ENCODE measurements around the gene CHMP1A. TPM values are rescaled to one million over a fixed set of nuclear protein-coding genes. Genes with fewer than 3 reads are reported as not detected.
"Not testable (repeated sequence)": the region's sequence is repeated elsewhere in the genome, so short reads cannot be mapped to it uniquely, and the experiment has no call there.

CHMP1A gene
- total RNA-seq, 1 experiment from 2014 or later, result 107 TPM

DNA sequence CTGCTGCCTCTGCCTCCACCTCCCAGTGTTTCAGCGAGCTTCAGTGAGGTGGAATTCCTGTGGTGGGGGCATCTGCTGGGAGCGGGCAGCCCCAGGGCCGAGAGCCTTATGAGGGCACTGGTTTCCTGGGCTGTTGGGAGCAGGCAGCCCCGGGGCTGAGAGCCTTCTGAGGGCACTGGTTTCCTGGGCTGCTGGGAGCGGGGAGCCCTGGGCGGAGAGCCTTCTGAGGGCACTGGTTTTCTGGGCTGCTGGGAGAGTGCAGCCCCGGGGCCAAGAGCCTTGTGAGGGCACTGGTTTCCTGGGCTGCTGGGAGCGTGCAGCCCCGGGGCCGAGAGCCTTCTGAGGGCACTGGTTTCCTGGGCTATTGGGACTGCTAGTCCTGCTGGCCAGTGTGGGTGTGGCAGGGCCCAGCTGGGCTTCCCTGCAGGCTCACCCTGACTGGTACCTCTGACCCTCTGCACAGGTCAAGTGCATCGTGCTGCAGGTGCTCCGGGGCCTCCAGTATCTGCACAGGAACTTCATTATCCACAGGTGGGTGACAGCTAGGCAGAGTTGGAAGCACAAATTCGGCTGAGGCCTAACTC lies 34.6 kb upstream of the CHMP1A start:
- DNase-seq (ENCODE audit: low read depth), result no peak

DNA sequence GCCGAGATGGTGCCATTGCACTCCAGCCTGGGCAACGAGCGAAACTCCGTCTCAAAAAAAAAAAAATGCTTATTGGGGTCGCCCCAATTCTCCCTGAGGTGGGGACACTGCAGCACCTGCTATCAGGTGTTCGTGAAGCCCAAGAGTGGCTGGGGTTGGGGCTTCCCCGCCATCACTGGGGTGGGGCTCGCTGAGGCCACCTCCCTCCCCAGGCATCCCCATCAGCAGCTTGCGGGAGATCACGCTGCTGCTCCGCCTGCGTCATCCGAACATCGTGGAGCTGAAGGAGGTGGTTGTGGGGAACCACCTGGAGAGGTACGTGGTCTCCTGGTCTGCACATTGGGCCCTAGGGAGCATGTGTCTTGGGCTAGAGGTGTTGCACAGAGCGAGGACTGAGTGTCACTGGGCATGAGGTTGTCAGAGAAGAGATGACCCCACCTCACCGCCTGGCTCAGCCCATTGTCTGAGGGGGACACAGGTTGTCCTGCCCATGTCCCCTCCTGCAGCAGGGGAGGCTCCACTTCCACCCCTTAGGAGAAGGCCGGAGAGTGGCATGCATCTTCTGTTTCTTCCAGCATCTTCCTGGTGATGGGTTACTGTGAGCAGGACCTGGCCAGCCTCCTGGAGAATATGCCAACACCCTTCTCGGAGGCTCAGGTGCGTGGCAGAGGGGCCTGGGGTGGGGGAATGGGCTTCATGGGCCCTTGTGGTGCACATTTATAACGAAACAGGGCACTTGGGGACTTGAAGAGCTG lies 33.9 kb upstream of the CHMP1A start:
- no peak for DNase-seq (ENCODE audit: low read depth)

DNA sequence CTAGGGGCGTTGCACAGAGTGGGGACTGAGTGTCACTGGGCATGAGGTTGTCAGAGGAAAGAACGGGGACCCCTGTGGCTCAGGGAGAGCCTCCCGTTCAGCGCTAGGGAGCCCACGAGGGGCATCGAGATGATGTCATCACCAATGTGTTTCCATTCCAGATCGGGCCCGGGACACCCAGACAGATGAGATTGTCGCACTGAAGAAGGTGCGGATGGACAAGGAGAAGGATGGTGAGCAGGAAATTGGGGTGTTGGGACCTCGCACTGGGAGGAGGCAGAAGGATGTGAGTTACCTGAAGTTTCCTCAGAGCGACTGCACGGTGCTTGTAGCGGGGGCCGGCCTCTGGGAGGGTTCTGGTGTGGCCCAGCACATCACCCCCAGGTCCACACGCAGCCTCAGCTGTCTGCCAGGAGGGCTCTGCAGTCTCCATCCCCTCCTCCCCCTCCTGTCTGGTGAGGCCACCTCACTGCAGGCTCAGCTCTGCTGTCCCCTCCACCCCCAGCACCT lies 32.9 kb upstream of the CHMP1A start:
- DNase-seq (ENCODE audit: low read depth), result no peak

DNA sequence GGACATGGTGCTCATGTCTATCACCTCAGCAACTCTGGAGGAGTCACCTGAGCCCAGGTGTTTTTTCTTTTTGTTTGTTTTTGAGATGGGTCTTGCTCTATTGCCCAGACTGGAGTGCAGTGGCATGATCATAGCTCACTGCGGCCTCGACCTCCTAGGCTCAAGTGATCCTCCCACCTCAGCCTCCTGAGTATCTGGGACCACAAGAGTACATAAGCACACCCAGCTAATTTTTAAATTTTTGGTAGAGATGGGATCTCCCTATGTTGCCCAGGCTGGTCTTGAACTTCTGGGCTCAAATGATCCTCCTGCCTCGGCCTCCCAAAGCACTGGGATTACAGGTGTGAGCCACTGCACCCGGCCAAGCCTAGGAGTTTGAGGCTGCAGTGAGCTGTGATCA lies 32.1 kb upstream of the CHMP1A start:
- not testable (repeated sequence) for DNase-seq (ENCODE audit: low read depth)

DNA sequence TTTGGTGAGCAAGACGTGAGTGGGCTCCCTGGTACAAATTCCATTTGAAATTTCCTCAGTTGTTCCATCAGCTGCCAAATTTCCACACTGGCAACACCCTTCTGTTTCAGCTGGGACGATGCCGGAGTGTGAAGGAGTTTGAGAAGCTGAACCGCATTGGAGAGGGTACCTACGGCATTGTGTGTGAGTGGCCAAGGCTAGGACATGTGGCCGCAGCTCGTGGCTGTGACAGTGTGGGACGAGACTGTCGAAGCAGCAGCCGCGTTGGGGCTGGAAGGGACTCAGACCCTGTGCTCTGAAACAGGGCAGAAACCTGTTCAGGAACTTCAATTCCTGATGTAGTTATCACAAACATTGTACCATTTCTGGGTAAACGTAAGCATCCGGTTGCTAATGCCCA lies 31.6 kb upstream of the CHMP1A start:
- DNase-seq (ENCODE audit: low read depth), result no peak

DNA sequence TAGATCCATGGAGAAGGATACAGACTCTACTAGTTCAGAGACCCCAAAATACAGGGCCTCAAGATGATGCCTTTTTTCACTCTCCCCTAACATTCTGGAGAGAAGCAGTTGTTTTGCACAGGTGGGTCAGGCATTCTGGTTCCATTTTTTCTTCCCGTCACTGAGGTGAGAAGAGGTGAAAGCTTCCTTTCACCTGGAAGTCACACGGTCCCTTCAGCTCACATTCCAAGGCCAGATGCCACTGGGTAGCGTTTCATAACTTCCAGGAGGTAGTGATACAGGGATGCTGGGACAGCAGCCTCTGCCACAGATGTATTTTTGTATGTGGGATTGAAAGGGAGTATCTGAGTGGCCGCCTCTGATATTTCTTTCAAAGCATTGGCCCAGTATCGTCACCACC lies 30.9 kb upstream of the CHMP1A start:
- DNase-seq (ENCODE audit: low read depth), result no peak

DNA sequence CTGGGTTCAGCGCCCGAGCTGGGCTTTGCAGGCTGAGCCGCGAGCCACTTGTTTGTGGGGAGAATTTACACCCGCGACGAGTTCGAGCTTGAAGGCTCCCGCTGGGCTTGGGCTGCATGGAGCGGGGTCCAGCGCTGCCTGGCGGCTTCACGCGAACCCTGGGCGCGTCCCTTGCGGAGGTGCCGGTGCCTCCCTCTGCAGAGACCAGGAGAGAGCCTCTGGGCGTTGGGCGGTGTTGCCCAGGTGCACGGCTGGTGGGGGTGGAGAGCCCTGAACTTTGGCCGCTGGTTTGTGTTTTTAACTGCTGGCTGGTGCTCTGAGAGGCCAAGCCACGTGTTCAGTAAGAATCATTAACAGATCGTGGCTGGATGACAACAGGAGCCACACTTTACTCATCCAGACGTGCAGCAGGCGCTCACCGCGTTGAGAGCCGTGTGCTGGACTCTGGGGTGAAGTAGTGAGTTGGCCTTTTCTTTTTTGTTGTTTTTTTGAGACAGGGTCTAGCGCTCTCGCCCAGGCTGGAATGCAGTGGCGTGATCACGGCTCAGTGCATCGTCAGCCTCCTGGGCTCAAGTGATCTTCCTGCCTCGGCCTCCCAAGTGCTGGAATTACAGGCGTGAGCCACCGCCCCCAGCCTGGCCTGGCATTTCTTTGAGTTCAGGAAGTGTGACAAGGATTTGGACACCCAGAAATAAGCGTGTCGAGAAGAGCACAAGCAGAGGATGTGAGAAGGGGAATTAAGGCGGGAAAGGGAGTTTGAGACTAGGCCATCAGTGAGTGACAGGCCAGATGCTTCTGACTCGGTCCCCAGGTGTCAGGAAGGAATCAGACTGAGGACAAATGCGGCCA lies 29.8 kb upstream of the CHMP1A start:
- DNase-seq (ENCODE audit: low read depth), result peak; percentile 47

DNA sequence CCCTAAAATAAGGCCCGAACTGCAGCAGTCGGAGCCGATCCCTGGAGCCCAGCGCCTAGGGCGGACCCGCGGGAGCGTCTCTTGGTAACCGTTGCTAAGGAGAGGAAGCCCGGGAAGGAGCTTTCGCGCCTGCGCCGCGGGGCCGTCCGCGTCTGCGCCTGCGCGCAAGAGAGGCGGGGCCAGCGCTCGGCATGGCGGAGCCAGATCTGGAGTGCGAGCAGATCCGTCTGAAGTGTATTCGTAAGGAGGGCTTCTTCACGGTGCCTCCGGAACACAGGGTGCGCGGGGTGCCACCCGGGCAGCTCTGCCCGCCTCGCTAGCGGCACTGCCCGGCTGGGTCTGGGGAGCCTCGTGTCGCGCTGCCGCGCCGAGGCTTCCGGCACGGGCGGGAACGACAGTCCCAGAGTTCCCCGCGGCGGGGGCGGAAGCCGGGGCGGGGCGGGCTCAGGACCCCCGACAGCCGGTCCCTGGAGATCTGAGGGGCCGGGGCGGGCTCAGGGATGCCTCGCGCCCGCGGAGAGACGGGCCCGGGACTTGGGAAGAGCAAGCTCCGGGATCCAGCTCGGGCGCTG lies 29.1 kb upstream of the CHMP1A start, which contains the start of gene CDK10:
TSS of gene CDK10 (plus strand) at position 170 of the 572 bp plus-strand sequence. CDS start at position 192, 22 bp downstream.
- peak; percentile 84 for DNase-seq (ENCODE audit: low read depth)

DNA sequence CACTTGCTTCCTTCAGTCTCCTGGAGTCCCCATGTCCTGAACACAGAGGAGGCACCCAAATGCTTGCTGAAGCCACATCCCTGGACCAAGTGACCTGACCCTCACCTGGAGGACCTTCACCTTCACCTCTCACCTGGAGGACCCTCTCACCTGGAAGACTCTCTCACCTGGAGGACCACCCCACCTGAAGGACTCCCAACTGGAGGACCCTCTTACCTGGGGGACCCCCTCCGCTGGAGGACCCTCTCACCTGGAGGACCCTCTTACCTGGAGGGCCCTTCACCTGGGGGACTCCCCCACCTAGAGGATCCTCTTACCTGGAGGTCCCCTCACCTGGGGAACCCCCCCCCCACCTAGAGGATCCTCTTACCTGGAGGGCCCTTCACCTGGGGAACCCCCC lies 28.4 kb upstream of the CHMP1A start:
- no peak for DNase-seq (ENCODE audit: low read depth)

DNA sequence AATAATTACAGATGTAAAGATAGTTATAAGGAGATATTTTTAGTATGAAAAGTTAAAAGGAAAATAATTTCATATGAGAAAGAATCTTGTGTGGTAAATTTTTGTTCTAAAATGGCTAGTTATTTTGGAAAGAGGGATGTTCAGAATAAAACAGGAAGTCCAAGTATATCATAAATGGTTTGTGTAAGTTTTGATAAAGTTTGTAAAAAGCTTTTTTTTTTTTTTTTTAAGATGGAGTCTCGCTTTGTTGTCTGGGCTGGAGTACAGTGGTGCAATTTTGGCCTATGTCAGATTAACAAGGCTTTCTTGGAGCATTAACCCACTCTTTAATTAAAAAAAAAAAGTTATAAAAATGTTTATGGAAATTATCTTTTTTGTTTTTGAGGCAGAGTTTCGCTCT lies 20.8 kb upstream of the CHMP1A start:
- peak; percentile 32 for DNase-seq (ENCODE audit: low read depth)

DNA sequence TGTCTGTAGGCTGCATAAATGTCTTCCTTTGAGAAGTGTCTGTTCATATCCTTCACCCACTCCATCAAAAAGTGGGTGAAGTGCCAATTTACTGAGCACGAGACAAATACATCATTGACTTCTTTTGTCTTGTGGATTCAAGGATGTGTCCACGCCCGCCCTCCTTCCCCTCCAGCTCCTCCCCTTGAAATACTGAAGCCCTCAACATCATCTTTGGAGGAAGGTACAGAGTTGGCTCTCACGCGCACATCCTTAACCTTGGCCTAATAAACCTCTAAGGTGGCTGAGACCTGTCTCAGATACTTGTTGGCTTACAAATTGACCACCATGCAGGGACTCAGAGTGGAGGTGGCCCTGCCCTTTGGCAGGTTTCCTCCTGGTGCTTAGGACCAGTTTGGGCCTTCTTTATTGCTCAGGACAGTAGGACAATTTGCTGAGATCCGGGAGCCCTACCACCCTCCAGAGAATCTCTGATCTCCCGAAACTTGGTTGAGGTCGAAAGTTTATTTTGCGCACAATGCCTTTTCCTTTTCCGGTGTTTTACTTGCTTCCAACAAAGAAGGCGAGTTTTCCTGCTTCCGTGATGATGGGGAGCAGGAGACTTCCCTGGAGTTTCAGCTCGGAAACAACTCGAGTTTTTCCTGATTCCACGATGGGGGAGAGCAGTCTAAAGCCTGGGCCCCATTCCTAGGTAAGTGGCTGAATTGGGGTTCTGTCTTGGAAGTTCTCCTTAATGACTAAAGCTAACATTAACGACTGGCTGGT lies 14.9 kb upstream of the CHMP1A start:
- no peak for DNase-seq (ENCODE audit: low read depth)

DNA sequence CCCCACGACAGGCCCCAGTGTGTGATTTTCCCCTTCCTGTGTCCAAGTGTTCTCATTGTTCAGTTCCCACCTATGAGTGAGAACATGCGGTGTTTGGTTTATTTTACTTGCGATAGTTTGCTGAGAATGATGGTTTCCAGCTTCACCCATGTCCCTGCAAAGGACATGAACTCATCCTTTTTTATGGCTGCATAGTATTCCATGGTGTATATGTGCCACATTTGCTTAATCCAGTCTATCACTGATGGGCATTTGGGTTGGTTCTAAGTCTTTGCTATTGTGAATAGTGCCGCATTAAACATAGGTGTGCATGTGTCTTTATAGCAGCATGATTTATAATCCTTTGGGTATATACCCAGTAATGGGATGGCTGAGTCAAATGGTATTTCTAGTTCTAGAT lies 14.1 kb upstream of the CHMP1A start:
- not testable (repeated sequence) for DNase-seq (ENCODE audit: low read depth)

DNA sequence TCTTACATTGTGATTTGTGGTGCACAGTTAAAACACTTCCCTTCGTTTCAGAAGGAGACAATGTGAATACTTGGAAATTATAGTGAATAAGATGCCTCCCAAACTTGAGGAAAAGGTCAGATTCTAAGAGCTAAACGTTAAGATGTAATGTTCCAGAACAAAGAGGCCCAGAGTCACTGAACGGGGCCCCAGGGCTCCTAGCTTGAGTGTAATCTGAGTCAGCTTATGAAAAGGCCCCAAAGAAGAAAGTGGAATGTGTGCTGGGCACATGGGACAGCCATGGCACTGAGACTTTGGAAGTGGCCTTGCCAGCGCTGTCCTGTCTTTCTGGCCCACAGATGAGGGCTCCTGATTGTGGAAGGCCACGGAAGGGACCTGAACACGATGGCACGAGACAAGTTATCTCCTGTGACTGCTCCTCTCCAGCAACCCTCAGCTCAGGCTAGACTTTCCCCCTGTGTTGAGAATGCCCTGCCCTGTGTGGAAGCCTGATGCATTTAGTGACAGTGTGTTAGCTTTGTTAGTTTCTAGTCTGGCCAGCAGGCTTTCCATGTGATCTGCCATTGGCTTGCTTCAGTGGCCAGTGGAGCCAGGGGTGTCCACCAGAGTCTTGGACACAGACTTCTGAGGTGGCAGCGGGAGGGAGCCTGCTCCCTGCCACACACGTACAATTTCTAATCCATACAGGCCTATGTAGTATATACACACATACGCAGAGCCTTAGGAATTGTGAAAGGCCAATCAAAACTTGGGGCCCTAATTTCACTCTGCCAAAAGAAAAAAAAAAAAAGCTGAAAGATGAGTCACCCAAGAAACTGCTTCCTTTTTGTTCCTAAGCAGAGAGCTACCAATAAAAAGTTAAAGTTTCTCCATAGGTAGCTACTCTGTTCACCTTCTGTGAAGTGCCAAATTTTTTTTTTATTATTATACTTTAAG lies 13.3 kb upstream of the CHMP1A start:
- peak; percentile 15 for DNase-seq (ENCODE audit: low read depth)

DNA sequence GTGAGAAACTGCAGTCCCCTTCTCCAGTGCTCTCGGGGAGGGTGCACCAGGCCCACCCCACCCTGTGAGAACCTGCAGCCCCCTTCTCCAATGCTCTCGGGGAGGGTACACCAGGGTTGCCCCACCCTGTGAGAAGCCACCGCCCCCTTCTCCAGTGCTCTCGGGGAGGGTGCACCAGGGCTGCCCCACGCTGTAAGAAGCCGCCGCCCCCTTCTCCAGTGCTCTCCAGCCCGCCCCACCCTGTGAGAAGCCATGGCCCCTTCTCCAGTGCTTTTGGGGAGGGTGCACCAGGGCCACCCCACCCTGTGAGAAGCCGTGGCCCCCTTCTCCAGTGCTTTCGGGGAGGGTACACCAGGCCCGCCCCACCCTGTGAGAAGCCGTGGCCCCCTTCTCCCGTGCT lies 12.2 kb upstream of the CHMP1A start:
- DNase-seq (ENCODE audit: low read depth), result no peak

DNA sequence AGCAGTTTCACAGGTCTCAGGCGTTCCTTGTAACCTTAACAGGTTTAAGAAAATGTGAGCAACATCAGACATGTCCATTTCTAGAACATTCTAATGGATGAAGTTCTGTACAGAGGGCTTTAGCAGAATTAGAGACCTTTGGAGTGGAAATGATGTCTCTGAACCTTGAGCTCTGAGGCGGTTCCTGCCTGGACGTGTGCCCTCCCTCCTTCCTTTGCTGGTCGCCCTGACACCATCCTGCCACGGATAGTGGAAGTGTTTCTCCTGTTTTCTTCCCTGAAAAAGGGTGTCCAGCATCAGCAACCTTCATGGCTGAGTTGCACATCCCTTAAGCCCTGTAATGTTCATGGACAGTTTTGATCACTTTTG lies 11.3 kb upstream of the CHMP1A start:
- no peak for DNase-seq (ENCODE audit: low read depth)

DNA sequence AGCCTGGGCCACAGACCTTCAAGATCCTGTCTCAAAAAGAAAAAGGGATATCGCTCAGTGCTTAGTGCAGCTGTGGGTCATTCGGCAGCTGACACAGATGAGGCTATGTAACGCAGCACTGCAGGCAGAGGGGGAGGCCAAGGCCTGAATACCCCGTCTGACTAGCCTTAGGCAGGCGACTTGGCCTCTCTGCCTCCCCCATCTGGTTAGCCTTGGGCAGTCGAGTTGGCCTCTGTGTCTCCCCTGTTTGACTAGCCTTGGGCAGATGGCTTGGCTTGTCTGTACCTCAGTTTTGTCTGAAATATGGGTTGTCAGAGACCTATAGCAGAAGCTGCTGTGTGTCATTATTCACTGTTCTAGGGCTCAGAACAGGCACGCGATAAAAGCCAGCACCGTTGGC lies 10.1 kb upstream of the CHMP1A start:
- no peak for DNase-seq (ENCODE audit: low read depth)

DNA sequence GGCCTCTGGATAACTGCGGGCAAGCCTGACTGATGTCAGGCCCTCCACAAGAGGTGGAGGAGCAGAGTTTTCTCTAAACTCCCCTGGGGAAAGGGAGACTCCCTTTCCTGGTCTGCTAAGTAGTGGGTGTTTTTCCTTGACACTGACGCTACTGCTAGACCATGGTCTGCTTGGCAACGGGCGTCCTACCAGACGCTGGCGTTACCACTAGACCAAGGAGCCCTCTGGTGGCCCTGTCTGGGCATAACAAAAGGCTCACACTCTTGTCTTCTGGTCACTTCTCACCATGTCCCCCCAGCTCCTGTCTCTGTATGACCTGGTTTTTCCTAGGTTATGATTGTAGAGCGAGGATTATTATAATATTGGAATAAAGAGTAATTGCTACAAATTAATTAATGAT lies 9.5 kb upstream of the CHMP1A start:
- DNase-seq (ENCODE audit: low read depth), result not testable (repeated sequence)

DNA sequence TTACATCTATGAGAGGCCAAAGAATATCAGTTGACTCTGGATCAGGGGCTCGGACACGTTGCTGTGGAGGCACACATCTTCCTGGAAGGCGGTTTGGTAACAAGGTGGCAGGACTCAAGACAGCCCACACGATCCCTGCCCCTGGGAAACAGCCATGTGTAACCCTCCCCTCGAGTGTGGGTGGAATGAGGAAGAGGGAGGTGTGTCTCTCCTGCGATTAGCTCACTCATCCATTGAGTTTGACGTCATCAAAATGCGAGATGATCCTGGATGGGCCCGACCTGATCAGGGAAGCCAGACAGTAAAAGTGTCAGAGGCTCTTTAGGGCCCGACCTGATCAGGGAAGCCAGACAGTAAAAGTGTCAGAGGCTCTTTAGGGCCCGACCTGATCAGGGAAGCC lies 6.7 kb upstream of the CHMP1A start:
- not testable (repeated sequence) for DNase-seq (ENCODE audit: low read depth)

DNA sequence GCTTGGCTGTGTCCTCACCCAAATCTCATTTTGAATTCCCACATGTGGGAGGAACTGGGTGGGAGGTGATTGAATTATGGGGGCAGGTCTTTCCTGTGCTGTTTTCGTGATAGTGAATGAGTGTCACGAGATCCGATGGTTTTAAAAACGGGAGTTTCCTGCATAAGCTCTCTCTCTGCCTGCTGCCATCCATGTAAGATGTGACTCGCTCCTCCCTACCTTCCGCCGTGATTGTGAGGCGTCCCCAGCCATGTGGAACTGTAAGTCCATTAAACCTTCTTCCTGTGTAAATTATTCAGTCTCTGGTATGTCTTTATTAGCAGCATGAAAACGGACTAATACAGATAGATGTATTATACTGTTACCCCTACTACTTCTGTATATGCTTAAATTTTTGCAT lies 3.7 kb upstream of the CHMP1A start:
- no peak for DNase-seq (ENCODE audit: low read depth)

DNA sequence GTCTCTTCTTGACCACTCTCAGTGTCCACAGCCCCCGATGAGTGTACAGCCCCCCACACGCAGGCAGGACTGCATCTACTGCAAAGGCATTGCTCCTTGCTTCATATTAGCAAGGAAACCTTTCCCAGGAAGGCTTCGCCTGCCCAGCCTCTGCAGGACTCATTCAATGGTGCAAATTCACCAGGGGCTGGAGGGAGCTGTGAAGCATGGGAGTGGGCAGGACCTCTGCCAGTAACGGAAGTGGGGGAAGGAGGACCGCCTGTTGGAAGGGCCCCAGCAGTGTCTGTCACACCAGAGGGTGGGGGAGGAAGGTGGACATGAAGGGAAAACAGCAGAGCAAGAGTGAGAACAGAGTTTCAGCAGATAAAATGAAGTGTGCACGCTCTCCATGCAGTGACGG lies 2.6 kb upstream of the CHMP1A start:
- no peak for DNase-seq (ENCODE audit: low read depth)

All from LHCN-M2 (cell line).